ENCODE measurements around the gene DUSP7.
A peak's percentile ranks its signal among the peaks of the same experiment; 100 is the strongest.
"Not testable (repeated sequence)": the region's sequence is repeated elsewhere in the genome, so short reads cannot be mapped to it uniquely, and the experiment has no call there.

DUSP7 gene

DNA sequence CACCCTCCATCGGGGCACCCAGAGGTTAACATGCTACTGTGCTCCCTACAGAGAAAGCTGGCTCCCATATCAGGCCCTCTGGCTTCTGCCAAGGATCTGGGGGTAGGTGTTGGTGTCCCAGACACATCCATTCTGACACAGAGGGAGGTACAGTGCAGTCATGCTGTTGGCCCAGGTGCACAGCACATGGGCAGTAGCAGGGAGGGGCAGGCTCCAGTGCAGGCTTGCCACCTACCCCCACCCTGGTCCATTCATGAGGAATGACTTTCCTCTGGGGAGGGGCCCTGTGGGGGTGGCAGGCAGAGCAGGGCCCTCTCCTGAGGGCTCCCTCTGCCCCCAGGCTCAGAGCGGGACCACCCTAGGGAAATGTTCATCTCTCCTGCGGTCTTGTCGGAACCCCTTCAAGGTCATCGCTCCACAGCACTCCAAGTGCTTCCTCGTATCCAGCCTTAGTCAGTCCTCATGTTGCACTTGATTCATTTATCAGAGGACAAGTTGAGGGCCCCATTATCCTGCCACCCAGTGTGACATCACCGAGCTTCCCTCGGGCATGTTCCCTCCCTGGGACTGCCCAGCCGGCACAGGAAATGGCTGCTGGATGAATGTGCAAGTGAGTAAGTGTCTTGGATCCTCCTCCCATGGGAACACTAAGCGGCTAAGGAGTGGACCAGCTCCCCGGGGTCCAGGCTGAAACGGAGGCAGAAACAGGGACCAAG is 10.0 kb downstream of the DUSP7 start:
- DNase-seq: peak; percentile 98

- no peak for DNase-seq
Observed at GRCh38 chr3:52044869-52045619, 11.3 kb downstream of the DUSP7 start.

- DNase-seq: no peak
Observed at GRCh38 chr3:52043750-52044149, 12.6 kb downstream of the DUSP7 start.

DNA sequence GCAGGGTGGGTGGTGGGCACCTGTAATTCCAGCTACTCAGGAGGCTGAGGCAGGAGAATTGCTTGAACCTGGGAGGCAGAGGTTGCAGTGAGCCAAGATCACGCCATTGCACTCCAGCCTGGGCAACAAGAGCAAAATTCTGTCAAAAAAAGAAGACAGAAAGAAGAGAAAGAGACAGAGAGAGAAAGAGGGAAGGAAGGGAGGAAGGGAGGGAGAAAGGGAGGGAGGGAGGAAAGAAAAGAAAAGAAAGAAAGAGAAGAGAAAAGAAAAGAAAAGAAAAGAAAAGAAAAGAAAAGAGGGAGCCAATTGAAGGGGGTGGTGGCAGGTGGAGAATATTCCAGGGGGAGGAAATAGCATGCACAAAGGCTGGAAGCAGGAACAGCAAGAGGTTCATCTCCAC is 13.3 kb downstream of the DUSP7 start:
- not testable (repeated sequence) for DNase-seq

DNA sequence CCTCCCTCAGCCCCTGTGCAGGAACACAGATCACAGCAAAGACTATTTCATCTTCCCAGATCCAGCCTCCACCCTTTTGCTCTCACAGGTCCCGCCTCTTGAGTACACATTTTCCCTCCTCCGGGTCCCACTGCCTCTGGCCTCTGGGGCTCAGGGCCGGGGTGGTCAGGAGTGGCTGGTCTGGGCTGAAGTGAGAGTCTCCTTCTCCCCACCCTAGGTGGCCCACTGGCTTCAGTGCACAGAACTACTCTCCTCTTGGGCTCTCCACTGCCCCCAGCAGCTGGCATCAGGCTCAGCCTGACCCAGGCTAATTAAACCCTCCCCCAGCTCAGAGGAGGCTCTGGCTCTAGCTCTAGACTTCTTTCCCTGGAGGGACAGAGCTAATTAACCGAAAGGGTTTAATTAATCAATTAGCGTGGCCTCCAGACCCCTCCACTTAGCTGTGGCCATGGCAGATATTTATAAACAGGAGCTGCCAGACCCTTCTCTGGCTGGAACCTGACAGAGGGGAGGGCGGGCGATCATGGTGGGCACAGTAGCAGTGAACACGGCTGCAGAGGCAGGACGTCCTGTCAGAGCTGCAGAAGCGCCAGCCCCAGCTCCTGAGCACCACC is 15.1 kb downstream of the DUSP7 start:
- no peak for DNase-seq

GRCh38 chr3:52040600-52040999 is 15.8 kb downstream of the DUSP7 start:
- no peak for DNase-seq

DNA sequence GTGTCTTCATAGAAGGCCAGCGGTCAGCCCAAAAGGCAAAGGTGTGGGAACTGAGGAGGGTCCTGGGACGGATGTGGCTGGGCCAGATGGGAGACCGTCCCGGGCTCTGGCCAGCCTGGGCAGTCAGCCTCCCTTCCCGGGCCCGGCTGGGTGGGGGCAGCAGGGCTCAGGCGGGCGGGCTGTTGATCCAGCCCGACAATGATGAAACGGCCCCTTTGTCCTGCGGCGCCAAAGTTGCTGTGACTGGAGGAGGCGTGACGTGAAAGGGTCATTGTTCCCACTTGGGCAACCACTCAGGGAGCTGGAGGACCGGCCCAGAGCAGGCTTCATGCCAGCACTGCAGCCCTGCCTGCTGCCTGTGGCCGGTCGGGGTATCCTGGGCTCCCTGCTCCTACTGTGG is 16.5 kb downstream of the DUSP7 start:
- no peak for DNase-seq

DNA sequence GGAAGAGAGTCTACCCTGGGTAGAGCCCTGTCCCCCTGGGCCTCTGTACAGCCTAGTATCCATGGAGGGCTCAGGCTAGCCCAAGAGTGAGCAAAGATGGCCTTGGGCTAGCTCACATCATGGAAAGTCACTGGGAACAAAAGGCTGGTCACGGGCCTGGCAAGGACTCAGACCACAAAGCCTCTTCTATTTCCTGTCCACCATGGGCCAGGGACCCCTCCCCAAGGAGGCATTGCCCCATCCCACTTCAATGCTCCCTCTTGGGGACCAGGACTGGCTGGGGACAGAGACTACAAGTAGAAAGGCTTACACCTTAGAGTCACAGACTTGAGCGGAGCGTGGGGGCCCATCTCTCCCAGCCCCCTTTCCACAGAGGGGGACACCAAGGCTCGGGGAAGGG is 16.9 kb downstream of the DUSP7 start:
- DNase-seq: no peak

DNA sequence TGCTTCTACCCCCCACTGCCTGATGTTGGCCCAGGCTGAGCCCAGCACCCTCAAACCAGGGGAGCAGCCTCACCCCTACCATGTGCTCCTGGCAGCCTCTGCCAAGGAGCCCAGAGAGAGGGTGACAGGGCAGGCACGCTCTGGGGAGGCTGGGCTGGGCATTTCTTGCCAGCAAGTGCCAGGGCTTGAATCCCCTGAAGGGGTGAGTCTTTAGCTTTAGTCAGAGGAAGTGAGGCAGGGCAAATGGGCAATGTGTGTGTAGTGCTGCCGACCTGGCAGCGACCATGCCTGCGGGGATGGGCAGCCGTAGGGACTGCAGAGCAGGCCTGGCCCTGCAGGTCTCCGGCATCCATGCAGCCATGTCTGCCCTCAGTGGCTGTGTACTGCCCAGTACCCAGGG is 18.1 kb downstream of the DUSP7 start:
- no peak for DNase-seq

DNA sequence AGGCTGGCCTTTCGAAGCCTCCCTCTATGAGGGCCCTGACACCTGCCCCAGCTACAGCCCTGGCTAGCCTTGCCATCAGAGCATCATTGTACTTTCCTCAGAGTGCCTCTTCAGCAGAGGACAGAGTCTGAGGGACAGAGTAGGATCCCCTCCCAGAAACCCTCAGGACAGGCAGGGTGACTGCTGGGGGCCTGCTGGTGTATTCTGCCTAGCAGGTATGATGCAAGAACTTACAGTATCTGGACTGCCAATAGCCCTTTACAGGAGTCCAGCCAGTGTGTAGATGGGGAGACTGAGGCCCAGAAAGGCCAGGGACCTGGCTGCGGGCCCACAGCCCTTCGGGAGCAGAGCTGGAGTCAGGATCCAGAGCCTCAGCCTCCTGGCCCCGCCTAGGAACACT is 19.1 kb downstream of the DUSP7 start:
- no peak for DNase-seq

DNA sequence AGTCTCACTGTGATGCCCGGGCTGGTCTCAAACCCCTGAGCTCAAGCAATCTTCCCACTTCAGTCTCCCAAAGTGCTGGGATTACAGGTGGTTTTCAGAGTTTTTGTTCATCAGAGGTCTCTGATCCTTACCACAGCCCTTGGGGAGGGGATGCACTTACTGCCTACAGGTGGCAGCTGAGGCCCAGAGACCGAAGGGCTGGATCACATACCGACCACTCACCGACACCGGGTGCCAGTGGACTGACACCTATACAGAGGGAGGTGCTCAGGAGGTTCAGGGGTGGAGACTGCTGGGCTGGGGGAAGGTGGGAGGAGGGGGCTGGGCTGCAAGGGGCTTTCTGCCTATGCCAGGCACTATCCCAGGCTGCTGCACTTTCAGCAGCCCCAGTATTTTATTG is 19.5 kb downstream of the DUSP7 start:
- DNase-seq: no peak

DNA sequence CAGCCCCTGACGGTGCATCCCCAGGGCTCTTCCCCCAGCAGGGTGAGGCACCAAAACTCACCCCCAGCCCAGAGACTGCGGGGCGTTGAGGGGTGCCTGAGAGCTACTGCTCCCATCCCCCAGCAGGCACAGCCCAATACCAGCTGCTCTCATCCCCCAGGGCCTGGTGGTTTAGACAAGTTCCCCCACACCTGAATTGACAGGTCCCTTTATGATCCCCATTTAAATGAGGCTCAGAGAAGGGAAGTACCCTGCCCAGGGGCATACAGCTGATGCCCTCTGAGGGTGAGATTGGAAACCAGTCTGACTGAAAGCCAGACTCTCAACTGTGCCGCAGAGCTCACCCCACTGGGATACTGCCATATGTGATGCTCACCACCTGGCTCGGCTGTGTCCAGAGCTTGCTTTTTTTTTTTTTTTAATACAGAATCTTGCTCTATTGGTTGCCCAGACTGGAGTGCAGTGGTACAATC is 20.1 kb downstream of the DUSP7 start:
- DNase-seq: no peak

DNA sequence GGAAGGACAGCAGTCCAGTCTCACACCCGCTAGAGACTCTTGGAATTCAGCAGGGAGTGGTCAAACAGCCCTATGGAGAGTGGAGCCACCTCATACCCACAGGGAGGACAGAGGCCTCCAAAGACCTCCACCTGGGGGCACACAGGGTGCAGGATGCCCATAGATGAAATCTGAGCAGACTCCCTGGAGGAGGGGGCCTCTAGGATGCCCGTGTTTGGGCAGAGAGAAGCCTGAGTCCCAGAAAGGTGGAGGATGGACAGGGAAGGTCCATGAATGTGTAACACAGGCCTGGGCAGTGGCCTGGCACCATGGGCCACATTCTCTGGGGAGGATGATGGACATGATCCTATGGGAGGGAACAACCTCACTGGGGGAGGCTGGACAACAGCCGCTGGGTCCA is 21.7 kb downstream of the DUSP7 start:
- DNase-seq: no peak

GRCh38 chr3:52034212-52034611 is 22.2 kb downstream of the DUSP7 start:
- no peak for DNase-seq

- not testable (repeated sequence) for DNase-seq
Observed at GRCh38 chr3:52033748-52034147, 22.6 kb downstream of the DUSP7 start.

GRCh38 chr3:52032702-52033408 is 23.5 kb downstream of the DUSP7 start:
- no peak for DNase-seq

GRCh38 chr3:52031896-52032295 is 24.5 kb downstream of the DUSP7 start:
- DNase-seq: no peak

- DNase-seq: no peak
Observed at GRCh38 chr3:52030714-52031310, 25.6 kb downstream of the DUSP7 start.

GRCh38 chr3:52029535-52029934 is 26.8 kb downstream of the DUSP7 start:
- no peak for DNase-seq

DNA sequence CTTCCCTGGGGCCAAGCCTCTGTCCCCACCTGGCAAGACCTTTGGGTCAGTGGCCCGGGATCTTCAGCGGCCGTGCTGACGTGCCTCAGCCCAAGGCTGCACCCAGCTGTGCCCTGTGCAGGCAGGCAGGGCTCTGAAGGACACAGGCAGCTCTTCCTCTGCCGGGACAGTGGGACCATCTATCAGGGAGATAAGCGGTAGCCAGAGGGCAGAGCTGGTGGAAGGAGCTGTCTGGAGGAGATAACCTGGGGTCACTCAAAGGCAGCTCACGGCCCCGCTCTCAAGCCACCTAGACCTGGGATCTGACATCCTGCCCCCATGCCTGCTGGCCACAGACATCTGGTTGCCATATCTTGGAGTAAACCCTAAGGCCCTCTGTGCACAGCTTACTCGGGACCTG is 27.3 kb downstream of the DUSP7 start:
- no peak for DNase-seq

- no peak for DNase-seq
Observed at GRCh38 chr3:52028572-52028971, 27.8 kb downstream of the DUSP7 start.

GRCh38 chr3:52026041-52026440 is 30.3 kb downstream of the DUSP7 start:
- DNase-seq: no peak

DNA sequence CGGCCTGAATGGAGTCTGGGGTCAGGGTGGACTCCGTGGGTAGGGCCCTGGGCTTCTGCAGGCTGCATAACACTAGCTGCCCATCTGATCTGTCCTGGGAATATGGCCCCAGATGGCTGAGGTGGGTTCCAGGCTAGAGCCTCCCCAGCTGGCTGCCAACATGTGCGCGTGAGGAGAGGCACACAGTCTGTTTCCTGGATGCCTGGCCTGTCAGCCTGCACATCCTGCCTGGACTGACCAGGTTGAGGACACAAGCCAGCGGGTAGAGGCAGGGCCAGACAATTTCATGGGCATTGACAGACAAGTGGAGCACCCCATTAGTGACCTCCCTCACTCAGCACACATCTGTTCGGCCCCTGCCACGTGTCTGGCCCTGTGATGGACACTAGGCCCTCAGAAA is 30.9 kb downstream of the DUSP7 start:
- no peak for DNase-seq

All from HCEC 1CT (cell line).